HepG2 (cell line): ENCODE data around the gene CAMTA1.

ENCODE experiments used
- CBFB ChIP-seq: sonication (generic); formaldehyde crosslinking; IDR thresholded peaks from 2 replicates; pipeline ENCODE4 v1.4.0; 2020; ENCODE audit warnings: missing genetic modification reagents
- CHD2 ChIP-seq: IDR thresholded peaks from 2 replicates; pipeline ENCODE4 v1.6.1; 2011; ENCODE audit warnings: low read depth, low read length, improper control_type of control experiment
- FOXA3 ChIP-seq: IDR thresholded peaks from 2 replicates; pipeline ENCODE4 v1.6.1; 2016; ENCODE audit warnings: missing genetic modification reagents, missing compliant biosample characterization
- HHEX ChIP-seq: IDR thresholded peaks from 2 replicates; pipeline ENCODE4 v1.6.1; 2016; ENCODE audit warnings: control low read depth
- TF ChIP-seq, protein P1 (sequence below): sonication (generic); formaldehyde crosslinking; IDR thresholded peaks from 2 replicates; pipeline ENCODE4 v1.4.0; 2020; ENCODE audit warnings: missing genetic modification reagents

- no peak for TF ChIP-seq HHEX (CRISPR knock-in tag)
- TF ChIP-seq CHD2 = no peak
- TF ChIP-seq, protein P1, sequence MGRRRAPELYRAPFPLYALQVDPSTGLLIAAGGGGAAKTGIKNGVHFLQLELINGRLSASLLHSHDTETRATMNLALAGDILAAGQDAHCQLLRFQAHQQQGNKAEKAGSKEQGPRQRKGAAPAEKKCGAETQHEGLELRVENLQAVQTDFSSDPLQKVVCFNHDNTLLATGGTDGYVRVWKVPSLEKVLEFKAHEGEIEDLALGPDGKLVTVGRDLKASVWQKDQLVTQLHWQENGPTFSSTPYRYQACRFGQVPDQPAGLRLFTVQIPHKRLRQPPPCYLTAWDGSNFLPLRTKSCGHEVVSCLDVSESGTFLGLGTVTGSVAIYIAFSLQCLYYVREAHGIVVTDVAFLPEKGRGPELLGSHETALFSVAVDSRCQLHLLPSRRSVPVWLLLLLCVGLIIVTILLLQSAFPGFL (CRISPR knock-in tag) = no peak
- TF ChIP-seq CBFB (CRISPR knock-in tag) = no peak
- no peak for TF ChIP-seq FOXA3 (CRISPR knock-in tag)
These were observed 393.1 kb downstream of the CAMTA1 start for GRCh38 chr1:7178336-7178735.
